T-cell (primary cell): ENCODE data around the gene CCDC81. TPM values are rescaled to one million over a fixed set of nuclear protein-coding genes. Genes with fewer than 3 reads are reported as not detected.

Experiments used
- ATAC-seq, 4 experiments: fragments of 200-7000 bp in 3 of 4; fragments of 150-1000 bp in 1 of 4; cut with Tn5 transposase; replicated peaks in 1 of 4; 1 replicate in 3 of 4; 2 replicates in 1 of 4; pipeline ENCODE4 v1.10.0; 2021; ENCODE audit warnings: moderate library complexity in 3 of 4, mild to moderate bottlenecking in 2 of 4, moderate number of reproducible peaks in 1 of 4
- CTCF ChIA-PET, 2 donors: fragments of 300-600 bp; sonication (Branson Sonifier 250); formaldehyde crosslinking; loops; one replicate each; lab custom pipeline; 2022; ENCODE audit warnings: antibody characterized with exemption in 2 of 2; lab: Charles Lee
- POLR2A ChIA-PET, 2 donors: fragments of 300-600 bp; sonication (Branson Sonifier 250); formaldehyde crosslinking; loops; one replicate each; lab custom pipeline; 2022; ENCODE audit warnings: antibody characterized with exemption in 2 of 2; lab: Charles Lee
- DNase-seq, 35 experiments: peaks; one replicate each; pipeline versions ENCODE4 v3.0.0 to v3.0.0-alpha.2; 2013 to 2023
- H3K27ac ChIP-seq: one replicate; pipeline ENCODE4 v1.5.1; 2013; ENCODE audit warnings: low read length
- H3K27me3 ChIP-seq, 2 experiments: replicated peaks in 1 of 2; 1 replicate in 1 of 2; 2 replicates in 1 of 2; pipeline versions ENCODE4 v1.6.1 to v1.7.0; 2013; ENCODE audit warnings: low read length in 1 of 2, mixed read lengths in 1 of 2; ENCODE audit not compliant: control insufficient read depth in 2 of 2, insufficient read depth in 2 of 2; ENCODE audit errors: extremely low read depth in 1 of 2
- H3K36me3 ChIP-seq, 2 donors: 1 replicate in 1 of 2; 2 replicates in 1 of 2; pipeline versions ENCODE4 v1.6.1 to v1.7.0; 2013; ENCODE audit warnings: low read length in 1 of 2; ENCODE audit not compliant: control insufficient read depth in 2 of 2, insufficient read depth in 1 of 2; ENCODE audit errors: extremely low read depth in 1 of 2
- H3K4me1 ChIP-seq, 2 experiments: 1 replicate in 1 of 2; 2 replicates in 1 of 2; pipeline versions ENCODE4 v1.6.1 to v1.7.0; 2013; ENCODE audit warnings: low read length in 2 of 2, mixed read lengths in 1 of 2; ENCODE audit not compliant: insufficient read depth in 2 of 2, control insufficient read depth in 1 of 2; ENCODE audit errors: extremely low read depth in 1 of 2
- H3K4me3 ChIP-seq, 2 donors: 1 replicate in 1 of 2; 2 replicates in 1 of 2; pipeline versions ENCODE4 v1.5.1 to v1.7.0; 2013; ENCODE audit warnings: mild to moderate bottlenecking in 2 of 2, low read length in 1 of 2, moderate library complexity in 1 of 2; ENCODE audit not compliant: control insufficient read depth in 1 of 2; ENCODE audit errors: extremely low read depth in 1 of 2
- H3K9me3 ChIP-seq: 2 replicates; pipeline ENCODE4 v1.7.0; 2013
- H3K27ac Mint-ChIP-seq, 2 donors: one replicate each; pipeline ENCODE4 v1.8.0; 2020 to 2021; ENCODE audit warnings: mild to moderate bottlenecking in 2 of 2, mixed read lengths in 2 of 2
- H3K27me3 Mint-ChIP-seq, 2 donors: one replicate each; pipeline ENCODE4 v1.8.0; 2021 to 2022; ENCODE audit warnings: mixed read lengths in 2 of 2
- H3K36me3 Mint-ChIP-seq: one replicate; pipeline ENCODE4 v1.8.0; 2021; ENCODE audit warnings: mixed read lengths
- H3K4me1 Mint-ChIP-seq, 3 donors: one replicate each; pipeline ENCODE4 v1.8.0; 2020 to 2022; ENCODE audit warnings: mixed read lengths in 3 of 3, mild to moderate bottlenecking in 1 of 3
- H3K4me3 Mint-ChIP-seq, 3 donors: one replicate each; pipeline ENCODE4 v1.8.0; 2020 to 2022; ENCODE audit warnings: mild to moderate bottlenecking in 3 of 3, mixed read lengths in 3 of 3, moderate library complexity in 3 of 3
- H3K9me3 Mint-ChIP-seq, 3 donors: one replicate each; pipeline ENCODE4 v1.8.0; 2020 to 2022; ENCODE audit warnings: mixed read lengths in 3 of 3
- WGBS: methylation state at CpG from one replicate; pipeline ENCODE4 v1.1.5; 2013; ENCODE audit warnings: missing lambda C conversion rate; ENCODE audit not compliant: insufficient coverage; 5-methylcytosine and 5-hydroxymethylcytosine counted together
- total RNA-seq, 35 experiments: library from RNA in 6 of 35; stranded (reverse) in 6 of 35; fragments of 120-200 nt in 1 of 35; gene quantifications; one replicate each; pipeline versions ENCODE4 v1.2.1 to v1.2.4 and lab custom pipeline; 2013 to 2026

Gene CCDC81
- total RNA-seq, 5 donors from 2014 or later (not counting 1 experiment from before 2014, with no cell fraction given): 0.47 to 1.3 (median 0.85) TPM

GRCh38 chr11:86395061-86395551 lies 20.4 kb downstream of the CCDC81 start:
- ATAC-seq (no peak), DNase-seq (no peak)
- Mint-ChIP-seq H3K36me3 (no peaks in the 10 kb centered on the region), H3K9me3 (no peaks in the 10 kb centered on the region), H3K27me3 (no peaks in the 10 kb centered on the region), H3K27ac (no peak overlapping the region), H3K4me1 (peaks cover 0 to 2% (median 0%) of the 10 kb centered on the region in 3 donors), H3K4me3 (no peak overlapping the region)
- no peaks in the 10 kb centered on the region for H3K36me3 ChIP-seq
- H3K9me3 ChIP-seq: no peaks in the 10 kb centered on the region
- no peak overlapping the region for H3K27ac ChIP-seq
- no peaks in the 10 kb centered on the region for H3K27me3 ChIP-seq
- ChIA-PET CTCF (no interaction called here), POLR2A (no interaction called here)
- no peak overlapping the region for H3K4me3 ChIP-seq
- WGBS: 70% methylated on average over 4 of the region's 6 CpGs
- H3K4me1 ChIP-seq: no peaks in the 10 kb centered on the region

GRCh38 chr11:86396396-86396795 lies 21.7 kb downstream of the CCDC81 start:
- DNase-seq (no peak), ATAC-seq (no peak)
- Histone ChIP-seq H3K36me3 (no peaks in the 10 kb centered on the region), H3K4me3 (no peak overlapping the region), H3K27ac (no peak overlapping the region), H3K27me3 (no peaks in the 10 kb centered on the region), H3K9me3 (no peaks in the 10 kb centered on the region), H3K4me1 (no peaks in the 10 kb centered on the region)
- no peaks in the 10 kb centered on the region for H3K27me3 Mint-ChIP-seq
- CTCF ChIA-PET: no interaction called here
- no CpG with 5 or more reads among the region's 2 CpGs for WGBS
- peaks cover 0 to 2% (median 0%) of the 10 kb centered on the region in 3 donors for H3K4me1 Mint-ChIP-seq
- POLR2A ChIA-PET: no interaction called here
- peaks cover under 1% of the 10 kb centered on the region for H3K36me3 Mint-ChIP-seq
- H3K27ac Mint-ChIP-seq: no peak overlapping the region
- H3K4me3 Mint-ChIP-seq: no peak overlapping the region
- H3K9me3 Mint-ChIP-seq: no peaks in the 10 kb centered on the region

GRCh38 chr11:86397351-86397750 lies 22.7 kb downstream of the CCDC81 start:
- CTCF ChIA-PET: no interaction called here
- Histone ChIP-seq H3K4me3 (no peak overlapping the region), H3K9me3 (no peaks in the 10 kb centered on the region), H3K27ac (no peak overlapping the region), H3K36me3 (no peaks in the 10 kb centered on the region), H3K4me1 (no peaks in the 10 kb centered on the region), H3K27me3 (no peaks in the 10 kb centered on the region)
- H3K4me3 Mint-ChIP-seq: no peak overlapping the region
- ATAC-seq (no peak), DNase-seq (no peak)
- no peak overlapping the region for H3K27ac Mint-ChIP-seq
- no peaks in the 10 kb centered on the region for H3K27me3 Mint-ChIP-seq
- POLR2A ChIA-PET: no interaction called here
- peaks cover 3% of the 10 kb centered on the region for H3K36me3 Mint-ChIP-seq
- H3K4me1 Mint-ChIP-seq: peaks cover 0 to 2% (median 0%) of the 10 kb centered on the region in 3 donors
- no peaks in the 10 kb centered on the region for H3K9me3 Mint-ChIP-seq

- WGBS: 100% methylated on average over 1 of the region's 3 CpGs
Observed at GRCh38 chr11:86398106-86398505, 23.4 kb downstream of the CCDC81 start.

GRCh38 chr11:86403458-86403857 lies 28.8 kb downstream of the CCDC81 start:
- WGBS: 100% methylated on average over 1 of the region's 1 CpG
- POLR2A ChIA-PET: no interaction called here

More at GRCh38 chr11:86398106-86398505, 23.4 kb downstream of the CCDC81 start:
- Histone ChIP-seq H3K27me3 (no peaks in the 10 kb centered on the region), H3K36me3 (no peaks in the 10 kb centered on the region), H3K27ac (no peak overlapping the region), H3K4me1 (no peaks in the 10 kb centered on the region), H3K4me3 (no peak overlapping the region), H3K9me3 (no peaks in the 10 kb centered on the region)
- H3K36me3 Mint-ChIP-seq: peaks cover 3% of the 10 kb centered on the region
- ChIA-PET POLR2A (no interaction called here), CTCF (no interaction called here)
- no peaks in the 10 kb centered on the region for H3K9me3 Mint-ChIP-seq
- DNase-seq (no peak), ATAC-seq (no peak)
- H3K27me3 Mint-ChIP-seq: no peaks in the 10 kb centered on the region
- H3K4me3 Mint-ChIP-seq: no peak overlapping the region
- H3K4me1 Mint-ChIP-seq: peaks cover 0 to 2% (median 0%) of the 10 kb centered on the region in 3 donors
- no peak overlapping the region for H3K27ac Mint-ChIP-seq

GRCh38 chr11:86408845-86409244 lies 34.2 kb downstream of the CCDC81 start:
- ChIA-PET CTCF (no interaction called here), POLR2A (interaction anchor here in 1 of 2 donors (0.6 kb wide), 1 partner anchor 576 kb away, joined by 3 read pairs; no protein-coding TSS in a partner anchor)
- H3K4me3 Mint-ChIP-seq: no peak overlapping the region
- Histone ChIP-seq H3K4me1 (no peaks in the 10 kb centered on the region), H3K36me3 (peaks cover 0 to 3% of the 10 kb centered on the region in 2 donors), H3K27me3 (no peaks in the 10 kb centered on the region), H3K27ac (no peak overlapping the region), H3K4me3 (no peak overlapping the region), H3K9me3 (no peaks in the 10 kb centered on the region)
- DNase-seq (no peak), ATAC-seq (no peak)
- H3K36me3 Mint-ChIP-seq: peaks cover 2% of the 10 kb centered on the region
- no peaks in the 10 kb centered on the region for H3K4me1 Mint-ChIP-seq
- no peak overlapping the region for H3K27ac Mint-ChIP-seq
- H3K27me3 Mint-ChIP-seq: no peaks in the 10 kb centered on the region
- H3K9me3 Mint-ChIP-seq: no peaks in the 10 kb centered on the region

More at GRCh38 chr11:86403458-86403857, 28.8 kb downstream of the CCDC81 start:
- no peak overlapping the region for H3K4me3 Mint-ChIP-seq
- no peak overlapping the region for H3K27ac Mint-ChIP-seq
- no peak for ATAC-seq
- no peaks in the 10 kb centered on the region for H3K9me3 Mint-ChIP-seq
- peaks cover 3% of the 10 kb centered on the region for H3K36me3 Mint-ChIP-seq
- no peak for DNase-seq
- CTCF ChIA-PET: no interaction called here
- H3K36me3 ChIP-seq: no peaks in the 10 kb centered on the region
- no peaks in the 10 kb centered on the region for H3K4me1 Mint-ChIP-seq
- no peaks in the 10 kb centered on the region for H3K27me3 ChIP-seq
- H3K4me1 ChIP-seq: no peaks in the 10 kb centered on the region
- no peaks in the 10 kb centered on the region for H3K9me3 ChIP-seq
- no peak overlapping the region for H3K4me3 ChIP-seq
- H3K27ac ChIP-seq: no peak overlapping the region
- no peaks in the 10 kb centered on the region for H3K27me3 Mint-ChIP-seq

- POLR2A ChIA-PET: no interaction called here
- no peak overlapping the region for H3K27ac Mint-ChIP-seq
- no CpG with 5 or more reads among the region's 2 CpGs for WGBS
- peaks cover 2% of the 10 kb centered on the region for H3K36me3 Mint-ChIP-seq
- no peaks in the 10 kb centered on the region for H3K9me3 ChIP-seq
- no peaks in the 10 kb centered on the region for H3K4me1 ChIP-seq
- H3K27ac ChIP-seq: no peak overlapping the region
- DNase-seq: no peak
- no peak for ATAC-seq
- no peak overlapping the region for H3K4me3 Mint-ChIP-seq
- CTCF ChIA-PET: no interaction called here
- H3K27me3 ChIP-seq: no peaks in the 10 kb centered on the region
- no peak overlapping the region for H3K4me3 ChIP-seq
- H3K9me3 Mint-ChIP-seq: no peaks in the 10 kb centered on the region
- no peaks in the 10 kb centered on the region for H3K4me1 Mint-ChIP-seq
- no peaks in the 10 kb centered on the region for H3K27me3 Mint-ChIP-seq
- H3K36me3 ChIP-seq: peaks cover 0 to 3% of the 10 kb centered on the region in 2 donors
Observed at GRCh38 chr11:86414032-86414431, 39.3 kb downstream of the CCDC81 start.
